IMR-90 (cell line): ENCODE results near the gene SLC25A38. TPM values are rescaled to one million over a fixed set of nuclear protein-coding genes. Genes with fewer than 3 reads are reported as not detected.

Source experiments
- ATAC-seq: fragments of 200-7000 bp; cut with Tn5 transposase; 2 replicates; pipeline ENCODE4 v1.9.1; 2020; ENCODE audit warnings: low read depth, mild to moderate bottlenecking, moderate library complexity
- BruUV-seq: library from RNA; stranded (reverse); fragments of 400-500 nt; replicated peaks from 2 replicates; lab custom pipeline; 2021; lab: Mats Ljungman, UMichigan
- CTCF ChIA-PET: fragments of 300-600 bp; formaldehyde crosslinking; extraction: SDS; loops from one replicate; lab custom pipeline; 2021; ENCODE audit warnings: antibody characterized with exemption; lab: Yijun Ruan, JAX
- POLR2A ChIA-PET: fragments of 300-600 bp; sonication (Branson Sonifier 250); formaldehyde crosslinking; loops from one replicate; lab custom pipeline; 2022; ENCODE audit warnings: antibody characterized with exemption; ENCODE audit not compliant: unreplicated experiment; lab: Charles Lee
- DNase-seq: peaks from one replicate; pipeline ENCODE4 v3.0.0; 2013
- H2AFZ ChIP-seq: replicated peaks from 2 replicates; pipeline ENCODE3; 2013; ENCODE audit warnings: low read length, mild to moderate bottlenecking; ENCODE audit not compliant: poor library complexity
- H2AK5ac ChIP-seq: 2 replicates; pipeline ENCODE4 v1.6.1; 2013; ENCODE audit warnings: low read depth, low read length, inconsistent platforms
- H2AK9ac ChIP-seq: replicated peaks from 2 replicates; pipeline ENCODE3; 2013; ENCODE audit warnings: mild to moderate bottlenecking, low read depth, low read length, moderate library complexity; ENCODE audit not compliant: poor library complexity
- H2BK120ac ChIP-seq: 2 replicates; pipeline ENCODE4 v1.6.1; 2013; ENCODE audit warnings: low read depth, low read length, inconsistent platforms
- H2BK15ac ChIP-seq: 3 replicates; pipeline ENCODE4 v1.6.1; 2013; ENCODE audit warnings: low read depth, low read length, inconsistent platforms
- H2BK20ac ChIP-seq: 2 replicates; pipeline ENCODE4 v1.6.1; 2013; ENCODE audit warnings: low read depth, mild to moderate bottlenecking, inconsistent platforms, low read length, moderate library complexity
- H2BK5ac ChIP-seq: 2 replicates; pipeline ENCODE4 v1.6.1; 2013; ENCODE audit warnings: mild to moderate bottlenecking, low read depth, low read length, inconsistent platforms; ENCODE audit not compliant: poor library complexity, severe bottlenecking
- H3K14ac ChIP-seq: replicated peaks from 2 replicates; pipeline ENCODE4 v1.6.1; 2013; ENCODE audit warnings: low read depth, low read length, inconsistent platforms
- H3K18ac ChIP-seq: 2 replicates; pipeline ENCODE4 v1.6.1; 2013; ENCODE audit warnings: low read depth, low read length, control low read depth
- H3K23ac ChIP-seq: 2 replicates; pipeline ENCODE4 v1.6.1; 2013; ENCODE audit warnings: low read depth, low read length, inconsistent platforms
- H3K27ac ChIP-seq: 2 replicates; pipeline ENCODE4 v1.5.1; 2013; ENCODE audit warnings: mild to moderate bottlenecking, control low read depth, low read length; ENCODE audit not compliant: insufficient read depth
- H3K27me3 ChIP-seq: 2 replicates; pipeline ENCODE4 v1.6.1; 2013; ENCODE audit warnings: low read length; ENCODE audit not compliant: control insufficient read depth, insufficient read depth
- H3K36me3 ChIP-seq: 2 replicates; pipeline ENCODE4 v1.6.1; 2013; ENCODE audit warnings: low read length, mixed read lengths; ENCODE audit not compliant: control insufficient read depth, insufficient read depth
- H3K4ac ChIP-seq: 2 replicates; pipeline ENCODE4 v1.6.1; 2013; ENCODE audit warnings: low read depth, low read length, inconsistent platforms
- H3K4me1 ChIP-seq: 2 replicates; pipeline ENCODE4 v1.6.1; 2013; ENCODE audit warnings: low read length, mixed read lengths; ENCODE audit not compliant: control insufficient read depth, insufficient read depth
- H3K4me2 ChIP-seq: 2 replicates; pipeline ENCODE4 v1.6.1; 2013; ENCODE audit warnings: low read depth, mild to moderate bottlenecking, control low read depth, low read length, moderate library complexity
- H3K4me3 ChIP-seq: 2 replicates; pipeline ENCODE4 v1.5.1; 2013; ENCODE audit warnings: low read depth, mild to moderate bottlenecking, control low read depth, low read length, moderate library complexity; ENCODE audit not compliant: insufficient read depth
- H3K56ac ChIP-seq: 2 replicates; pipeline ENCODE4 v1.6.1; 2013; ENCODE audit warnings: low read length, inconsistent platforms; ENCODE audit not compliant: insufficient read depth; ENCODE audit errors: extremely low read depth
- H3K79me1 ChIP-seq, 2 experiments: 2 replicates each; pipeline ENCODE4 v1.6.1; 2013; ENCODE audit warnings: low read length in 2 of 2, inconsistent platforms in 1 of 2, low read depth in 1 of 2
- H3K9ac ChIP-seq: 2 replicates; pipeline ENCODE4 v1.6.1; 2013; ENCODE audit warnings: low read depth, low read length, control low read depth
- H3K9me1 ChIP-seq: 2 replicates; pipeline ENCODE4 v1.6.1; 2013; ENCODE audit warnings: low read length, inconsistent platforms; ENCODE audit not compliant: insufficient read depth
- H3K9me3 ChIP-seq: 2 replicates; pipeline ENCODE4 v1.6.1; 2013; ENCODE audit warnings: low read length; ENCODE audit not compliant: control insufficient read depth, insufficient read depth
- H4K20me1 ChIP-seq: 2 replicates; pipeline ENCODE4 v1.6.1; 2013; ENCODE audit warnings: low read length, inconsistent platforms; ENCODE audit not compliant: insufficient read depth
- H4K5ac ChIP-seq: 2 replicates; pipeline ENCODE4 v1.6.1; 2013; ENCODE audit warnings: mild to moderate bottlenecking, low read depth, low read length, control low read depth
- H4K8ac ChIP-seq, 2 experiments: 2 replicates each; pipeline ENCODE4 v1.6.1; 2013; ENCODE audit warnings: low read depth in 2 of 2, low read length in 2 of 2, control low read depth in 1 of 2, inconsistent platforms in 1 of 2
- H4K91ac ChIP-seq: 2 replicates; pipeline ENCODE4 v1.6.1; 2013; ENCODE audit warnings: low read depth, low read length, inconsistent platforms; ENCODE audit not compliant: insufficient read depth
- BHLHE40 ChIP-seq: fragments of 150-350 bp; IDR thresholded peaks from 2 replicates; pipeline ENCODE4 v1.6.1; 2016; ENCODE audit warnings: mild to moderate bottlenecking, low read depth, low read length
- CEBPB ChIP-seq: IDR thresholded peaks from 2 replicates; pipeline ENCODE4 v1.6.1; 2012; ENCODE audit warnings: low read depth, low read length, improper control_type of control experiment
- CHD1 ChIP-seq: IDR thresholded peaks from 2 replicates; pipeline ENCODE4 v1.6.1; 2012; ENCODE audit warnings: low read depth, low read length, improper control_type of control experiment
- MXI1 ChIP-seq: IDR thresholded peaks from 2 replicates; pipeline ENCODE4 v1.6.1; 2012; ENCODE audit warnings: low read depth, mild to moderate bottlenecking, low read length, moderate library complexity, borderline replicate concordance
- dilution Hi-C: fragments of 300-500 bp; cut with HindIII; formaldehyde crosslinking; loops from one replicate; pipeline ENCODE4 v1.14.3; 2018; ENCODE audit warnings: low sequenced_read_pairs; ENCODE audit not compliant: unreplicated experiment
- in situ Hi-C: fragments of 300-500 bp; cut with MboI; formaldehyde crosslinking; loops from 3 replicates; pipeline ENCODE4 v1.14.3; 2019; ENCODE audit warnings: low sequenced_read_pairs, inconsistent platforms, mixed read lengths
- intact Hi-C: fragments of 100-400 bp; cut with micrococcal nuclease; formaldehyde crosslinking; loops from 2 replicates; pipeline ENCODE4 v1.10.0; 2022
- polyA plus RNA-seq, 3 experiments: library from polyadenylated mRNA; depleted of rRNA; stranded (reverse); fragments of >200 nt; gene quantifications; 2 replicates each; pipeline ENCODE4 v1.2.3, GENCODE V29; 2012; ENCODE audit warnings: low replicate concordance in 1 of 3
- total RNA-seq: library from RNA; depleted of rRNA; stranded (reverse); fragments of >200 nt; gene quantifications from 2 replicates; pipeline ENCODE4 v1.2.3, GENCODE V29; 2012
- TF ChIP-seq, protein P1 (sequence below): conservative IDR thresholded peaks from 2 replicates; pipeline ENCODE4 v1.5.1; 2012; ENCODE audit warnings: mild to moderate bottlenecking, low read depth, low read length, improper control_type of control experiment

Gene SLC25A38
- total and polyA plus RNA-seq, 2 of the 4 experiments (the other 2 are of a cell fraction) = 17.4 to 22.6 TPM

- POLR2A ChIA-PET = no interaction called here
- in situ Hi-C loops = no loop called here
- BruUV-seq = no TSS peak
Measured at GRCh38 chr3:39344746-39345344, 38.3 kb upstream of the SLC25A38 start.

More at GRCh38 chr3:39344746-39345344, 38.3 kb upstream of the SLC25A38 start:
- H2BK120ac ChIP-seq = no peak overlapping the region
- no peak overlapping the region for H3K4me3 ChIP-seq
- no peak overlapping the region for H3K14ac ChIP-seq
- DNase-seq (no peak), ATAC-seq (no peak)
- no peak overlapping the region for H3K18ac ChIP-seq
- no peaks in the 10 kb centered on the region; the same call in 1 of the 2 replicates for H3K27me3 ChIP-seq
- no peak overlapping the region for H4K5ac ChIP-seq
- no peak overlapping the region for H4K91ac ChIP-seq
- H2BK5ac ChIP-seq = no peak overlapping the region
- no peaks in the 10 kb centered on the region for H3K9me3 ChIP-seq
- no peak overlapping the region for H2AFZ ChIP-seq
- no peak overlapping the region for H2AK5ac ChIP-seq
- H3K56ac ChIP-seq = no peak overlapping the region
- H4K8ac ChIP-seq = no peak overlapping the region
- H3K4me1 ChIP-seq = no peaks in the 10 kb centered on the region
- dilution Hi-C loops (no loop called here), intact Hi-C loops (no loop called here)
- H3K4ac ChIP-seq = no peak overlapping the region
- no peaks in the 10 kb centered on the region for H3K36me3 ChIP-seq
- CTCF ChIA-PET = no interaction called here
- H4K20me1 ChIP-seq = no peaks in the 10 kb centered on the region
- H3K79me1 ChIP-seq = no peaks in the 10 kb centered on the region
- TF ChIP-seq BHLHE40 (no peak), MXI1 (no peak), CEBPB (no peak), CHD1 (no peak)
- TF ChIP-seq, protein P1, sequence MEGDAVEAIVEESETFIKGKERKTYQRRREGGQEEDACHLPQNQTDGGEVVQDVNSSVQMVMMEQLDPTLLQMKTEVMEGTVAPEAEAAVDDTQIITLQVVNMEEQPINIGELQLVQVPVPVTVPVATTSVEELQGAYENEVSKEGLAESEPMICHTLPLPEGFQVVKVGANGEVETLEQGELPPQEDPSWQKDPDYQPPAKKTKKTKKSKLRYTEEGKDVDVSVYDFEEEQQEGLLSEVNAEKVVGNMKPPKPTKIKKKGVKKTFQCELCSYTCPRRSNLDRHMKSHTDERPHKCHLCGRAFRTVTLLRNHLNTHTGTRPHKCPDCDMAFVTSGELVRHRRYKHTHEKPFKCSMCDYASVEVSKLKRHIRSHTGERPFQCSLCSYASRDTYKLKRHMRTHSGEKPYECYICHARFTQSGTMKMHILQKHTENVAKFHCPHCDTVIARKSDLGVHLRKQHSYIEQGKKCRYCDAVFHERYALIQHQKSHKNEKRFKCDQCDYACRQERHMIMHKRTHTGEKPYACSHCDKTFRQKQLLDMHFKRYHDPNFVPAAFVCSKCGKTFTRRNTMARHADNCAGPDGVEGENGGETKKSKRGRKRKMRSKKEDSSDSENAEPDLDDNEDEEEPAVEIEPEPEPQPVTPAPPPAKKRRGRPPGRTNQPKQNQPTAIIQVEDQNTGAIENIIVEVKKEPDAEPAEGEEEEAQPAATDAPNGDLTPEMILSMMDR = no peak
- H3K27ac ChIP-seq = no peak overlapping the region
- H2BK20ac ChIP-seq = no peak overlapping the region
- H3K9ac ChIP-seq = no peak overlapping the region
- no peak overlapping the region for H3K23ac ChIP-seq
- H3K9me1 ChIP-seq = no peaks in the 10 kb centered on the region
- no peak overlapping the region for H2BK15ac ChIP-seq
- no peak overlapping the region for H2AK9ac ChIP-seq
- no peak overlapping the region for H3K4me2 ChIP-seq
